WTC11 (cell line): ENCODE data around the gene RSPO1. TPM values are rescaled to one million over a fixed set of nuclear protein-coding genes. Genes with fewer than 3 reads are reported as not detected.

Experiments used
- ATAC-seq: fragments of 200-7000 bp; cut with Tn5 transposase; 2 replicates; pipeline ENCODE4 v1.10.0; 2021; ENCODE audit warnings: mild to moderate bottlenecking, moderate library complexity
- CTCF ChIA-PET: fragments of 300-600 bp; sonication (Branson Sonifier 250); formaldehyde crosslinking; loops from one replicate; lab custom pipeline; 2021; ENCODE audit warnings: antibody characterized with exemption; lab: Charles Lee
- POLR2A ChIA-PET: fragments of 350-600 bp; sonication (Branson Sonifier 250); formaldehyde crosslinking; loops from one replicate; lab custom pipeline; 2021; ENCODE audit warnings: antibody characterized with exemption; lab: Charles Lee
- DNase-seq: peaks from one replicate; pipeline ENCODE4 v3.0.0; 2021; ENCODE audit warnings: low spot score
- H3K27ac Mint-ChIP-seq: 2 replicates; pipeline ENCODE4 v1.8.0; 2021; ENCODE audit warnings: mixed read lengths
- H3K27me3 Mint-ChIP-seq: 2 replicates; pipeline ENCODE4 v1.8.0; 2021; ENCODE audit warnings: low read depth, mild to moderate bottlenecking, moderate library complexity, mixed read lengths
- H3K36me3 Mint-ChIP-seq: 2 replicates; pipeline ENCODE4 v1.8.0; 2021; ENCODE audit warnings: mixed read lengths
- H3K4me1 Mint-ChIP-seq: 2 replicates; pipeline ENCODE4 v1.8.0; 2022; ENCODE audit warnings: mixed read lengths
- H3K4me3 Mint-ChIP-seq: 2 replicates; pipeline ENCODE4 v1.8.0; 2021; ENCODE audit warnings: mild to moderate bottlenecking, moderate library complexity, mixed read lengths
- H3K9me3 Mint-ChIP-seq: 2 replicates; pipeline ENCODE4 v1.8.0; 2021; ENCODE audit warnings: mixed read lengths
- ARID4B ChIP-seq: sonication (generic); formaldehyde crosslinking; IDR thresholded peaks from 2 replicates; pipeline ENCODE4 v1.8.0; 2023; ENCODE audit warnings: missing genetic modification reagents, mild to moderate bottlenecking, borderline replicate concordance
- CDX4 ChIP-seq: fragments of 250-450 bp; sonication (Bioruptor Pico); IDR thresholded peaks from 2 replicates; pipeline ENCODE4 v1.9.0; 2021; ENCODE audit warnings: moderate library complexity, mild to moderate bottlenecking, inconsistent platforms, borderline replicate concordance
- E2F4 ChIP-seq: sonication (generic); formaldehyde crosslinking; IDR thresholded peaks from 2 replicates; pipeline ENCODE4 v1.8.1; 2022; ENCODE audit warnings: low read depth, mild to moderate bottlenecking, moderate library complexity, missing genetic modification reagents, borderline replicate concordance
- ELF4 ChIP-seq: sonication (generic); formaldehyde crosslinking; IDR thresholded peaks from 2 replicates; pipeline ENCODE4 v1.8.1; 2022; ENCODE audit warnings: low read depth, mild to moderate bottlenecking, moderate library complexity, missing genetic modification reagents
- FOXJ3 ChIP-seq: sonication (generic); formaldehyde crosslinking; IDR thresholded peaks from 2 replicates; pipeline ENCODE4 v1.9.0; 2021; ENCODE audit warnings: missing genetic modification reagents, mild to moderate bottlenecking, borderline replicate concordance
- FOXK1 ChIP-seq: sonication (generic); formaldehyde crosslinking; IDR thresholded peaks from 2 replicates; pipeline ENCODE4 v1.8.0; 2022; ENCODE audit warnings: mild to moderate bottlenecking, moderate library complexity, missing genetic modification reagents
- FOXP1 ChIP-seq: sonication (generic); formaldehyde crosslinking; IDR thresholded peaks from 2 replicates; pipeline ENCODE4 v1.8.0; 2022; ENCODE audit warnings: missing genetic modification reagents, mild to moderate bottlenecking, moderate library complexity, borderline replicate concordance
- MLX ChIP-seq: sonication (generic); formaldehyde crosslinking; IDR thresholded peaks from 2 replicates; pipeline ENCODE4 v1.8.1; 2023; ENCODE audit warnings: mild to moderate bottlenecking, missing genetic modification reagents, moderate library complexity
- ZMAT4 ChIP-seq: fragments of 250-450 bp; sonication (Bioruptor Pico); IDR thresholded peaks from 2 replicates; pipeline ENCODE4 v1.9.0; 2021; ENCODE audit warnings: mild to moderate bottlenecking
- ZNF121 ChIP-seq: sonication (generic); formaldehyde crosslinking; IDR thresholded peaks from 2 replicates; pipeline ENCODE4 v1.8.0; 2023; ENCODE audit warnings: missing genetic modification reagents
- ZNF232 ChIP-seq: sonication (generic); formaldehyde crosslinking; IDR thresholded peaks from 2 replicates; pipeline ENCODE4 v1.8.0; 2022; ENCODE audit warnings: mild to moderate bottlenecking, missing genetic modification reagents
- ZNF281 ChIP-seq: sonication (generic); formaldehyde crosslinking; IDR thresholded peaks from 2 replicates; pipeline ENCODE4 v1.8.0; 2023; ENCODE audit warnings: mild to moderate bottlenecking, missing genetic modification reagents
- total RNA-seq: library from RNA; stranded (reverse); gene quantifications from 3 replicates; pipeline ENCODE4 v1.2.3, GENCODE V29; 2021
- TF ChIP-seq, protein P1 (sequence below): sonication (generic); formaldehyde crosslinking; IDR thresholded peaks from 2 replicates; pipeline ENCODE4 v1.8.0; 2022; ENCODE audit warnings: missing genetic modification reagents

The RSPO1 gene
- total RNA-seq, 1 experiment from 2014 or later, result 0.13 TPM

DNA sequence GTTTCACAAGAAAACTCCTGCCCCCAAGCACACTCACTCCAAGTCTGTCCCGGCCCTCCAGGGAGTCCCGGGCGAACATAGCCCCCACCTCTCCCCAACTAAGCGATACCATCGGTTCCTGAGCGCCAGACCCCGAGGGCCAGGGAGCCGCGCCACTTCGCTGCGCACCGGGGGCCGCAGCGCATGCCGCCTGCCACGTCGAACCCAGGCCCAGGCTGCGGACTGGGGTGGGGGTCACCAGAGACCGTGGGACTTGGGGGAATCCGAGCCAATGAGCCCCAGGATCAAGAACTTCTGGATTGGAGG, 801 bp downstream of the RSPO1 start:
- Mint-ChIP-seq H3K4me3 (peak overlapping the region; percentile 60), H3K36me3 (no peaks in the 10 kb centered on the region), H3K9me3 (no peaks in the 10 kb centered on the region), H3K27me3 (no peaks in the 10 kb centered on the region; the same call in 1 of the 2 replicates), H3K27ac (no peak overlapping the region), H3K4me1 (peaks cover 11% of the 10 kb centered on the region)
- CTCF ChIA-PET, result interaction anchor here (2.6 to 3.1 kb wide), 2 partner anchors 11 to 30 kb away, joined by 9 to 11 read pairs; no protein-coding TSS in a partner anchor
- 0 out of 2 replicates have a peak, but pooled peaks have one; percentile 34 for TF ChIP-seq E2F4 (CRISPR knock-in tag)
- no peak for TF ChIP-seq ELF4 (CRISPR knock-in tag)
- DNase-seq, result no peak
- POLR2A ChIA-PET, result no interaction called here
- no peak for ATAC-seq

GRCh38 chr1:37633040-37633937, 1.4 kb downstream of the RSPO1 start:
- ChIA-PET POLR2A (no interaction called here), CTCF (interaction anchor here (1.3 to 3.1 kb wide), 3 partner anchors 11 to 30 kb away, joined by 3 to 11 read pairs (median 9); no protein-coding TSS in a partner anchor)
- ATAC-seq, result peak; percentile 8; the same call in 1 of the 2 replicates
- Mint-ChIP-seq H3K27me3 (no peaks in the 10 kb centered on the region; the same call in 1 of the 2 replicates), H3K36me3 (no peaks in the 10 kb centered on the region), H3K27ac (no peak overlapping the region), H3K9me3 (no peaks in the 10 kb centered on the region), H3K4me1 (peaks cover 11% of the 10 kb centered on the region), H3K4me3 (peak overlapping the region; percentile 60)
- DNase-seq, result peak; percentile 31
- no peak for TF ChIP-seq MLX (CRISPR knock-in tag)
- TF ChIP-seq, protein P1, sequence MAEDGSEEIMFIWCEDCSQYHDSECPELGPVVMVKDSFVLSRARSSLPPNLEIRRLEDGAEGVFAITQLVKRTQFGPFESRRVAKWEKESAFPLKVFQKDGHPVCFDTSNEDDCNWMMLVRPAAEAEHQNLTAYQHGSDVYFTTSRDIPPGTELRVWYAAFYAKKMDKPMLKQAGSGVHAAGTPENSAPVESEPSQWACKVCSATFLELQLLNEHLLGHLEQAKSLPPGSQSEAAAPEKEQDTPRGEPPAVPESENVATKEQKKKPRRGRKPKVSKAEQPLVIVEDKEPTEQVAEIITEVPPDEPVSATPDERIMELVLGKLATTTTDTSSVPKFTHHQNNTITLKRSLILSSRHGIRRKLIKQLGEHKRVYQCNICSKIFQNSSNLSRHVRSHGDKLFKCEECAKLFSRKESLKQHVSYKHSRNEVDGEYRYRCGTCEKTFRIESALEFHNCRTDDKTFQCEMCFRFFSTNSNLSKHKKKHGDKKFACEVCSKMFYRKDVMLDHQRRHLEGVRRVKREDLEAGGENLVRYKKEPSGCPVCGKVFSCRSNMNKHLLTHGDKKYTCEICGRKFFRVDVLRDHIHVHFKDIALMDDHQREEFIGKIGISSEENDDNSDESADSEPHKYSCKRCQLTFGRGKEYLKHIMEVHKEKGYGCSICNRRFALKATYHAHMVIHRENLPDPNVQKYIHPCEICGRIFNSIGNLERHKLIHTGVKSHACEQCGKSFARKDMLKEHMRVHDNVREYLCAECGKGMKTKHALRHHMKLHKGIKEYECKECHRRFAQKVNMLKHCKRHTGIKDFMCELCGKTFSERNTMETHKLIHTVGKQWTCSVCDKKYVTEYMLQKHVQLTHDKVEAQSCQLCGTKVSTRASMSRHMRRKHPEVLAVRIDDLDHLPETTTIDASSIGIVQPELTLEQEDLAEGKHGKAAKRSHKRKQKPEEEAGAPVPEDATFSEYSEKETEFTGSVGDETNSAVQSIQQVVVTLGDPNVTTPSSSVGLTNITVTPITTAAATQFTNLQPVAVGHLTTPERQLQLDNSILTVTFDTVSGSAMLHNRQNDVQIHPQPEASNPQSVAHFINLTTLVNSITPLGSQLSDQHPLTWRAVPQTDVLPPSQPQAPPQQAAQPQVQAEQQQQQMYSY (CRISPR knock-in tag), result 0 out of 2 replicates have a peak, but pooled peaks have one; percentile 28

- no peaks in the 10 kb centered on the region; the same call in none of the 2 replicates for H3K27me3 Mint-ChIP-seq
- DNase-seq (no peak), ATAC-seq (no peak)
- no peak overlapping the region for H3K4me3 Mint-ChIP-seq
- peaks cover 11% of the 10 kb centered on the region for H3K4me1 Mint-ChIP-seq
- no peaks in the 10 kb centered on the region for H3K36me3 Mint-ChIP-seq
- POLR2A ChIA-PET, result no interaction called here
- H3K9me3 Mint-ChIP-seq, result no peaks in the 10 kb centered on the region
- H3K27ac Mint-ChIP-seq, result no peak overlapping the region
- CTCF ChIA-PET, result interaction anchor here (1.4 kb wide), 1 partner anchor 9 kb away, joined by 6 read pairs; no protein-coding TSS in a partner anchor
- TF ChIP-seq MLX (CRISPR knock-in tag) (no peak), CDX4 (no peak), FOXP1 (no peak), ZMAT4 (no peak), ZNF281 (CRISPR knock-in tag) (no peak), FOXJ3 (CRISPR knock-in tag) (no peak), ZNF121 (CRISPR knock-in tag) (no peak), FOXK1 (CRISPR knock-in tag) (no peak), ARID4B (CRISPR knock-in tag) (no peak), ZNF232 (CRISPR knock-in tag) (no peak)
These were observed 3.7 kb downstream of the RSPO1 start for GRCh38 chr1:37631036-37631435.
